ENCODE measurements around the gene NHLRC2.

GRCh38 chr10:113915540-113915939 lies 61.1 kb downstream of the NHLRC2 start:
- no peak for TF ChIP-seq CTCF (IDR thresholded peaks at IDR 0.05 in 2 of 3, conservative IDR thresholded peaks at IDR 0.05 in 1 of 3; ENCODE audit: control insufficient read depth in 2 of 3, extremely low read depth in 1 of 3, insufficient read depth in 1 of 3, low read depth in 3 of 3, low read length in 3 of 3)
- no peak for TF ChIP-seq CHD4 (IDR thresholded peaks at IDR 0.05)
- no peak for TF ChIP-seq POLR2AphosphoS5 (IDR thresholded peaks at IDR 0.05; ENCODE audit: low read length)
- TF ChIP-seq MXI1 (IDR thresholded peaks at IDR 0.05; ENCODE audit: low read depth, low read length): no peak
- TF ChIP-seq EZH2 (IDR thresholded peaks at IDR 0.05; ENCODE audit: borderline replicate concordance, control insufficient read depth, low read depth, low read length): no peak
- no peak for TF ChIP-seq POLR2A (IDR thresholded peaks at IDR 0.05; ENCODE audit: low read depth, low read length)
- no peak for TF ChIP-seq CHD1 (IDR thresholded peaks at IDR 0.05; ENCODE audit: low read depth, low read length)
- TF ChIP-seq CREB1 (IDR thresholded peaks at IDR 0.05; ENCODE audit: low read depth): no peak
